K562 (cell line): Measurements from ENCODE around the gene NOA1. TPM values are rescaled to one million over a fixed set of nuclear protein-coding genes. Genes with fewer than 3 reads are reported as not detected.

ENCODE experiments used
- ARHGAP35 ChIP-seq: fragments of 450-650 bp; IDR thresholded peaks from 2 replicates; pipeline ENCODE4 v1.6.1; 2018; ENCODE audit not compliant: partially characterized antibody
- CREB5 ChIP-seq: fragments of 250-450 bp; sonication (Bioruptor Pico); IDR thresholded peaks from 2 replicates; pipeline ENCODE4 v1.5.0; 2020; ENCODE audit warnings: mild to moderate bottlenecking
- DIDO1 ChIP-seq: fragments of 450-650 bp; IDR thresholded peaks from 2 replicates; pipeline ENCODE4 v1.6.1; 2016; ENCODE audit warnings: low read depth, missing biosample characterization, missing genetic modification characterization
- KLF1 ChIP-seq: fragments of 450-650 bp; IDR thresholded peaks from 2 replicates; pipeline ENCODE4 v1.6.1; 2016; ENCODE audit warnings: missing genetic modification characterization, missing compliant biosample characterization
- POLR3G ChIP-seq: IDR thresholded peaks from 2 replicates; pipeline ENCODE4 v1.6.1; 2011; ENCODE audit not compliant: insufficient read length, insufficient replicate concordance; ENCODE audit errors: extremely low read depth
- RBM22 ChIP-seq: fragments of 200-400 bp; formaldehyde crosslinking; IDR thresholded peaks from 2 replicates; pipeline ENCODE4 v1.6.1; 2018; ENCODE audit warnings: low read length, low read depth; ENCODE audit not compliant: poor library complexity, severe bottlenecking
- STAT6 ChIP-seq: sonication (generic); formaldehyde crosslinking; IDR thresholded peaks from 2 replicates; pipeline ENCODE4 v1.8.1; 2023; ENCODE audit warnings: mild to moderate bottlenecking, missing genetic modification reagents
- U2AF1 ChIP-seq: fragments of 200-400 bp; formaldehyde crosslinking; optimal IDR thresholded peaks from 2 replicates; pipeline ENCODE3; 2017; ENCODE audit warnings: mild to moderate bottlenecking, low read depth, low read length, moderate library complexity
- ZBTB5 ChIP-seq: fragments of 450-650 bp; IDR thresholded peaks from 2 replicates; pipeline ENCODE4 v1.6.1; 2017; ENCODE audit warnings: antibody characterized with exemption
- ZEB2 ChIP-seq: fragments of 450-650 bp; IDR thresholded peaks from 2 replicates; pipeline ENCODE4 v1.6.1; 2016
- ZNF347 ChIP-seq: fragments of 450-650 bp; formaldehyde crosslinking; IDR thresholded peaks from 2 replicates; pipeline ENCODE4 v1.4.0; 2020; ENCODE audit warnings: low read depth, mild to moderate bottlenecking, moderate library complexity
- ZNF407 ChIP-seq: fragments of 450-650 bp; IDR thresholded peaks from 2 replicates; pipeline ENCODE4 v1.6.1; 2016; ENCODE audit warnings: low read depth
- ZNF561 ChIP-seq: fragments of 450-650 bp; formaldehyde crosslinking; conservative IDR thresholded peaks from 2 replicates; pipeline ENCODE4 v1.4.0; 2020; ENCODE audit warnings: mild to moderate bottlenecking, moderate library complexity
- ZNF717 ChIP-seq: fragments of 250-450 bp; sonication (Bioruptor Pico); IDR thresholded peaks from 2 replicates; pipeline ENCODE4 v1.5.0; 2021
- polyA plus RNA-seq, 8 experiments: library from polyadenylated mRNA; depleted of rRNA in 4 of 8; stranded (reverse) in 5 of 8; unstranded in 3 of 8; fragments of >200 nt; fragmentation: Nextera tagmentation in 2 of 8; fragmentation: Illumina TruSeq in 1 of 8; extraction: Ambion mirVana in 2 of 8; extraction: Trizol in 1 of 8; gene quantifications; 2 replicates each; pipeline versions ENCODE4 v1.2.1 to v1.2.3, GENCODE V29; 2011 to 2014; ENCODE audit warnings: inconsistent platforms in 1 of 8, missing spikeins in 1 of 8
- total RNA-seq, 7 experiments: library from RNA; depleted of rRNA in 6 of 7; stranded (reverse); fragments of >200 nt in 6 of 7; fragmentation: Illumina TruSeq in 2 of 7; extraction: Trizol in 2 of 7; gene quantifications; 2 replicates each; pipeline versions ENCODE4 v1.2.1 to v1.2.3, GENCODE V29; 2011 to 2021; ENCODE audit warnings: low replicate concordance in 1 of 7

Gene NOA1
- total and polyA plus RNA-seq, 9 of the 15 experiments (the other 6 are each of a cell fraction or from before 2014, with no cell fraction given) = 2.6 to 26.6 (median 16.7) TPM

- TF ChIP-seq ZEB2 (no peak), RBM22 (no peak), KLF1 (tag) (no peak), ZNF407 (no peak), STAT6 (CRISPR knock-in tag) (no peak), ZNF717 (CRISPR knock-in tag) (no peak), POLR3G (no peak), ZNF347 (no peak), DIDO1 (tag) (no peak), ZBTB5 (no peak), ARHGAP35 (no peak), CREB5 (CRISPR knock-in tag) (no peak), ZNF561 (no peak), U2AF1 (no peak)
These were observed at the start of gene NOA1 (continued) for GRCh38 chr4:56977321-56978012.
